Osteoblast (primary cell): ENCODE measurements around the gene PFKP. TPM values are rescaled to one million over a fixed set of nuclear protein-coding genes. Genes with fewer than 3 reads are reported as not detected.

Source experiments
- DNase-seq: peaks from one replicate; pipeline ENCODE4 v3.0.0; 2011; ENCODE audit warnings: low spot score, mixed read lengths; ENCODE audit not compliant: insufficient read length; ENCODE audit errors: missing footprints
- H2AFZ ChIP-seq: 2 replicates; pipeline ENCODE4 v1.6.0; 2011; ENCODE audit warnings: mild to moderate bottlenecking, low read length
- H3K27ac ChIP-seq: 2 replicates; pipeline ENCODE4 v1.5.1; 2011; ENCODE audit warnings: mild to moderate bottlenecking, low read depth, low read length, moderate library complexity
- H3K27me3 ChIP-seq: 2 replicates; pipeline ENCODE4 v1.6.0; 2012; ENCODE audit warnings: mild to moderate bottlenecking, control low read depth, inconsistent platforms, low read length, moderate library complexity; ENCODE audit not compliant: insufficient read depth
- H3K36me3 ChIP-seq: 2 replicates; pipeline ENCODE4 v1.5.1; 2011; ENCODE audit warnings: mild to moderate bottlenecking, low read length, control low read depth, moderate library complexity; ENCODE audit not compliant: insufficient read depth
- H3K4me1 ChIP-seq: 2 replicates; pipeline ENCODE4 v1.5.1; 2011; ENCODE audit warnings: mild to moderate bottlenecking, low read length, control low read depth, moderate library complexity; ENCODE audit not compliant: insufficient read depth
- H3K4me2 ChIP-seq: 2 replicates; pipeline ENCODE4 v1.6.0; 2011; ENCODE audit warnings: mild to moderate bottlenecking, low read length; ENCODE audit not compliant: insufficient read depth
- H3K4me3 ChIP-seq: fragments of 200-600 bp; sonication (generic); 3 replicates; pipeline ENCODE4 v1.5.1; 2012; ENCODE audit warnings: mild to moderate bottlenecking, low read length, inconsistent platforms; ENCODE audit not compliant: insufficient read depth
- H3K79me2 ChIP-seq: 2 replicates; pipeline ENCODE4 v1.6.0; 2012; ENCODE audit warnings: mild to moderate bottlenecking, low read length, control low read depth, inconsistent platforms; ENCODE audit not compliant: insufficient read depth
- H3K9me3 ChIP-seq: 2 replicates; pipeline ENCODE4 v1.5.1; 2011; ENCODE audit warnings: low read depth, low read length, control low read depth
- H4K20me1 ChIP-seq: 2 replicates; pipeline ENCODE4 v1.6.0; 2012; ENCODE audit warnings: mild to moderate bottlenecking, low read length, control low read depth; ENCODE audit not compliant: insufficient read depth
- CTCF ChIP-seq: IDR thresholded peaks from 2 replicates; pipeline ENCODE4 v1.5.1; 2011; ENCODE audit warnings: mild to moderate bottlenecking, low read depth, low read length, moderate library complexity; ENCODE audit errors: extremely low read depth
- total RNA-seq: library from RNA; depleted of rRNA; stranded (reverse); fragments of >200 nt; gene quantifications from 2 replicates; pipeline ENCODE4 v1.2.3, GENCODE V29; 2012

The PFKP gene
- total RNA-seq, 1 donor, result 80.0 TPM

GRCh38 chr10:3028441-3028840, 38.9 kb upstream of the PFKP start:
- no peaks in the 10 kb centered on the region for H3K36me3 ChIP-seq
- TF ChIP-seq CTCF, result no peak

GRCh38 chr10:3030765-3031164, 36.6 kb upstream of the PFKP start:
- H3K4me1 ChIP-seq, result no peaks in the 10 kb centered on the region
- no peaks in the 10 kb centered on the region for H3K36me3 ChIP-seq
- H3K79me2 ChIP-seq, result no peaks in the 10 kb centered on the region
- no peak overlapping the region for H3K4me3 ChIP-seq
- H3K4me2 ChIP-seq, result no peak overlapping the region
- no peak overlapping the region for H3K27ac ChIP-seq
- DNase-seq, result no peak
- H3K9me3 ChIP-seq, result no peaks in the 10 kb centered on the region
- H4K20me1 ChIP-seq, result no peaks in the 10 kb centered on the region
- H3K27me3 ChIP-seq, result peaks cover 16% of the 10 kb centered on the region
- H2AFZ ChIP-seq, result no peak overlapping the region
- TF ChIP-seq CTCF, result no peak

More at GRCh38 chr10:3028441-3028840, 38.9 kb upstream of the PFKP start:
- Histone ChIP-seq H3K9me3 (no peaks in the 10 kb centered on the region), H3K79me2 (no peaks in the 10 kb centered on the region), H3K4me2 (no peak overlapping the region), H3K27ac (no peak overlapping the region), H2AFZ (no peak overlapping the region), H3K27me3 (peaks cover 13% of the 10 kb centered on the region), H3K4me3 (no peak overlapping the region), H3K4me1 (no peaks in the 10 kb centered on the region), H4K20me1 (no peaks in the 10 kb centered on the region)
- no peak for DNase-seq

- no peak for TF ChIP-seq CTCF
- H3K4me3 ChIP-seq, result no peak overlapping the region
- no peaks in the 10 kb centered on the region for H3K9me3 ChIP-seq
- no peak for DNase-seq
- H3K27ac ChIP-seq, result no peak overlapping the region
- no peaks in the 10 kb centered on the region for H3K36me3 ChIP-seq
- no peak overlapping the region for H2AFZ ChIP-seq
- no peaks in the 10 kb centered on the region for H3K79me2 ChIP-seq
- H3K4me1 ChIP-seq, result no peaks in the 10 kb centered on the region
- peaks cover 23% of the 10 kb centered on the region for H3K27me3 ChIP-seq
- H4K20me1 ChIP-seq, result no peaks in the 10 kb centered on the region
- H3K4me2 ChIP-seq, result no peak overlapping the region
Observed at GRCh38 chr10:3031490-3031889, 35.9 kb upstream of the PFKP start.

- no peaks in the 10 kb centered on the region for H4K20me1 ChIP-seq
- no peaks in the 10 kb centered on the region for H3K79me2 ChIP-seq
- H3K27ac ChIP-seq, result no peak overlapping the region
- H2AFZ ChIP-seq, result no peak overlapping the region
- H3K9me3 ChIP-seq, result no peaks in the 10 kb centered on the region
- H3K4me1 ChIP-seq, result no peaks in the 10 kb centered on the region
- no peak overlapping the region for H3K4me3 ChIP-seq
- no peak for TF ChIP-seq CTCF
- no peaks in the 10 kb centered on the region for H3K36me3 ChIP-seq
- no peak overlapping the region for H3K4me2 ChIP-seq
- DNase-seq, result no peak
- peaks cover 29% of the 10 kb centered on the region for H3K27me3 ChIP-seq
Observed at GRCh38 chr10:3033925-3034324, 33.4 kb upstream of the PFKP start.
